ENCODE measurements around the gene ELAVL4.
A peak's percentile ranks its signal among the peaks of the same experiment; 100 is the strongest.

Gene ELAVL4

GRCh38 chr1:50189369-50189768, 80.6 kb downstream of the ELAVL4 start:
- TF ChIP-seq CTCF (conservative IDR thresholded peaks at IDR 0.05; ENCODE audit: low read depth, low read length) = no peak
- DNase-seq (ENCODE audit: low read depth) = no peak

GRCh38 chr1:50193002-50193401, 84.3 kb downstream of the ELAVL4 start:
- DNase-seq (ENCODE audit: low read depth) = no peak
- no peak overlapping the region for H3K4me3 ChIP-seq (ENCODE audit: low read length)
- TF ChIP-seq CTCF (conservative IDR thresholded peaks at IDR 0.05; ENCODE audit: low read depth, low read length) = no peak

More at GRCh38 chr1:50189369-50189768, 80.6 kb downstream of the ELAVL4 start:
- H3K4me3 ChIP-seq (ENCODE audit: low read length) = no peak overlapping the region

GRCh38 chr1:50195205-50195604, 86.5 kb downstream of the ELAVL4 start:
- no peak for DNase-seq (ENCODE audit: low read depth)
- H3K4me3 ChIP-seq (ENCODE audit: low read length) = no peak overlapping the region
- no peak for TF ChIP-seq CTCF (conservative IDR thresholded peaks at IDR 0.05; ENCODE audit: low read depth, low read length)

GRCh38 chr1:50196081-50196480, 87.4 kb downstream of the ELAVL4 start:
- no peak overlapping the region for H3K4me3 ChIP-seq (ENCODE audit: low read length)
- no peak for DNase-seq (ENCODE audit: low read depth)
- no peak for TF ChIP-seq CTCF (conservative IDR thresholded peaks at IDR 0.05; ENCODE audit: low read depth, low read length)

GRCh38 chr1:50197216-50197615, 88.5 kb downstream of the ELAVL4 start:
- DNase-seq (ENCODE audit: low read depth) = no peak
- no peak overlapping the region for H3K4me3 ChIP-seq (ENCODE audit: low read length)
- TF ChIP-seq CTCF (conservative IDR thresholded peaks at IDR 0.05; ENCODE audit: low read depth, low read length) = no peak

- no peak overlapping the region for H3K4me3 ChIP-seq (ENCODE audit: low read length)
- DNase-seq (ENCODE audit: low read depth) = peak; percentile 9
- TF ChIP-seq CTCF (conservative IDR thresholded peaks at IDR 0.05; ENCODE audit: low read depth, low read length) = no peak
Observed at GRCh38 chr1:50208315-50208714, 99.6 kb downstream of the ELAVL4 start.

GRCh38 chr1:50208756-50209155, 100.0 kb downstream of the ELAVL4 start:
- DNase-seq (ENCODE audit: low read depth) = no peak
- no peak for TF ChIP-seq CTCF (conservative IDR thresholded peaks at IDR 0.05; ENCODE audit: low read depth, low read length)
- no peak overlapping the region for H3K4me3 ChIP-seq (ENCODE audit: low read length)

All from retinal pigment epithelial cell (primary cell).